Activated naive CD8-positive, alpha-beta T cell (primary cell): ENCODE results near the gene CAST.
"Not testable (repeated sequence)": the region's sequence is repeated elsewhere in the genome, so short reads cannot be mapped to it uniquely, and the experiment has no call there.

Experiments used
- H3K27ac Mint-ChIP-seq: one replicate; pipeline ENCODE4 v1.8.0; 2021; ENCODE audit warnings: mixed read lengths
- H3K27me3 Mint-ChIP-seq: one replicate; pipeline ENCODE4 v1.8.0; 2021; ENCODE audit warnings: mixed read lengths
- H3K36me3 Mint-ChIP-seq: one replicate; pipeline ENCODE4 v1.8.0; 2021; ENCODE audit warnings: mixed read lengths
- H3K4me1 Mint-ChIP-seq: one replicate; pipeline ENCODE4 v1.8.0; 2021; ENCODE audit warnings: low read depth, mixed read lengths
- H3K4me3 Mint-ChIP-seq: one replicate; pipeline ENCODE4 v1.8.0; 2021; ENCODE audit warnings: mild to moderate bottlenecking, mixed read lengths
- H3K9me3 Mint-ChIP-seq: one replicate; pipeline ENCODE4 v1.8.0; 2021; ENCODE audit warnings: low read depth, mixed read lengths

Gene CAST

GRCh38 chr5:96775689-96776088, 113.5 kb downstream of the CAST start:
- Mint-ChIP-seq H3K4me3 (no peak overlapping the region), H3K9me3 (no peaks in the 10 kb centered on the region), H3K27me3 (no peaks in the 10 kb centered on the region), H3K4me1 (peaks cover 22% of the 10 kb centered on the region), H3K27ac (no peak overlapping the region), H3K36me3 (peaks cover 19% of the 10 kb centered on the region)

GRCh38 chr5:96776621-96777020, 114.4 kb downstream of the CAST start:
- Mint-ChIP-seq H3K36me3 (peaks cover 14% of the 10 kb centered on the region), H3K9me3 (no peaks in the 10 kb centered on the region), H3K4me1 (peaks cover 22% of the 10 kb centered on the region), H3K27ac (peak overlapping the region; percentile 34), H3K27me3 (no peaks in the 10 kb centered on the region), H3K4me3 (no peak overlapping the region)

- peaks cover 14% of the 10 kb centered on the region for H3K36me3 Mint-ChIP-seq
- no peak overlapping the region for H3K4me3 Mint-ChIP-seq
- no peaks in the 10 kb centered on the region for H3K9me3 Mint-ChIP-seq
- peak overlapping the region; percentile 74 for H3K27ac Mint-ChIP-seq
- no peaks in the 10 kb centered on the region for H3K27me3 Mint-ChIP-seq
- peaks cover 13% of the 10 kb centered on the region for H3K4me1 Mint-ChIP-seq
Measured at GRCh38 chr5:96778409-96778808, 116.2 kb downstream of the CAST start.

- no peaks in the 10 kb centered on the region for H3K9me3 Mint-ChIP-seq
- peaks cover 14% of the 10 kb centered on the region for H3K36me3 Mint-ChIP-seq
- H3K27me3 Mint-ChIP-seq: no peaks in the 10 kb centered on the region
- H3K4me1 Mint-ChIP-seq: peaks cover 14% of the 10 kb centered on the region
- H3K27ac Mint-ChIP-seq: peak overlapping the region; percentile 67
- no peak overlapping the region for H3K4me3 Mint-ChIP-seq
Measured at GRCh38 chr5:96780626-96781025, 118.5 kb downstream of the CAST start.

- peaks cover 14% of the 10 kb centered on the region for H3K36me3 Mint-ChIP-seq
- H3K4me3 Mint-ChIP-seq: no peak overlapping the region
- peak overlapping the region; percentile 67 for H3K27ac Mint-ChIP-seq
- no peaks in the 10 kb centered on the region for H3K27me3 Mint-ChIP-seq
- no peaks in the 10 kb centered on the region for H3K9me3 Mint-ChIP-seq
- H3K4me1 Mint-ChIP-seq: peaks cover 14% of the 10 kb centered on the region
Measured at GRCh38 chr5:96781031-96781971, 119.1 kb downstream of the CAST start.

- peaks cover 8% of the 10 kb centered on the region for H3K36me3 Mint-ChIP-seq
- peaks cover 10% of the 10 kb centered on the region for H3K4me1 Mint-ChIP-seq
- no peaks in the 10 kb centered on the region for H3K9me3 Mint-ChIP-seq
- H3K4me3 Mint-ChIP-seq: no peak overlapping the region
- H3K27ac Mint-ChIP-seq: peak overlapping the region; percentile 16
- no peaks in the 10 kb centered on the region for H3K27me3 Mint-ChIP-seq
Measured at GRCh38 chr5:96783326-96783725, 121.2 kb downstream of the CAST start.

- Mint-ChIP-seq H3K27ac (peak overlapping the region; percentile 72), H3K27me3 (no peaks in the 10 kb centered on the region), H3K9me3 (no peaks in the 10 kb centered on the region), H3K4me1 (peaks cover 14% of the 10 kb centered on the region), H3K36me3 (peaks cover 3% of the 10 kb centered on the region), H3K4me3 (no peak overlapping the region)
Measured at GRCh38 chr5:96785326-96786109, 123.3 kb downstream of the CAST start.

- Mint-ChIP-seq H3K27me3 (no peaks in the 10 kb centered on the region), H3K9me3 (no peaks in the 10 kb centered on the region), H3K4me3 (no peak overlapping the region), H3K4me1 (peaks cover 9% of the 10 kb centered on the region), H3K36me3 (peaks cover 8% of the 10 kb centered on the region), H3K27ac (peak overlapping the region; percentile 46)
Measured at GRCh38 chr5:96788112-96788749, 126.1 kb downstream of the CAST start.

- peaks cover 23% of the 10 kb centered on the region for H3K4me1 Mint-ChIP-seq
- H3K36me3 Mint-ChIP-seq: peaks cover 12% of the 10 kb centered on the region
- H3K4me3 Mint-ChIP-seq: no peak overlapping the region
- H3K27ac Mint-ChIP-seq: peak overlapping the region; percentile 73
- no peaks in the 10 kb centered on the region for H3K27me3 Mint-ChIP-seq
- H3K9me3 Mint-ChIP-seq: no peaks in the 10 kb centered on the region
Measured at GRCh38 chr5:96789794-96790330, 127.7 kb downstream of the CAST start.

- Mint-ChIP-seq H3K27ac (peak overlapping the region; percentile 73), H3K27me3 (no peaks in the 10 kb centered on the region), H3K36me3 (peaks cover 16% of the 10 kb centered on the region), H3K4me3 (no peak overlapping the region), H3K9me3 (no peaks in the 10 kb centered on the region), H3K4me1 (peaks cover 32% of the 10 kb centered on the region)
Measured at GRCh38 chr5:96790961-96791504, 128.9 kb downstream of the CAST start.

- peaks cover 26% of the 10 kb centered on the region for H3K36me3 Mint-ChIP-seq
- H3K27ac Mint-ChIP-seq: peak overlapping the region; percentile 43
- no peaks in the 10 kb centered on the region for H3K9me3 Mint-ChIP-seq
- peaks cover 54% of the 10 kb centered on the region for H3K4me1 Mint-ChIP-seq
- no peaks in the 10 kb centered on the region for H3K27me3 Mint-ChIP-seq
- H3K4me3 Mint-ChIP-seq: peak overlapping the region; percentile 6
Measured at GRCh38 chr5:96794757-96795156, 132.6 kb downstream of the CAST start.

- H3K27me3 Mint-ChIP-seq: no peaks in the 10 kb centered on the region
- H3K36me3 Mint-ChIP-seq: peaks cover 27% of the 10 kb centered on the region
- H3K27ac Mint-ChIP-seq: peak overlapping the region; percentile 43
- H3K4me3 Mint-ChIP-seq: no peak overlapping the region
- peaks cover 61% of the 10 kb centered on the region for H3K4me1 Mint-ChIP-seq
- no peaks in the 10 kb centered on the region for H3K9me3 Mint-ChIP-seq
Measured at GRCh38 chr5:96795626-96796025, 133.4 kb downstream of the CAST start.

- peak overlapping the region; percentile 2 for H3K27ac Mint-ChIP-seq
- peaks cover 25% of the 10 kb centered on the region for H3K36me3 Mint-ChIP-seq
Measured at GRCh38 chr5:96796434-96796833, 134.3 kb downstream of the CAST start.

GRCh38 chr5:96801718-96802117, 139.5 kb downstream of the CAST start:
- not testable (repeated sequence) for H3K9me3 Mint-ChIP-seq, H3K4me3 Mint-ChIP-seq, H3K27me3 Mint-ChIP-seq, H3K27ac Mint-ChIP-seq
- H3K36me3 Mint-ChIP-seq: peaks cover 20% of the 10 kb centered on the region
- peaks cover 77% of the 10 kb centered on the region for H3K4me1 Mint-ChIP-seq

More at GRCh38 chr5:96796434-96796833, 134.3 kb downstream of the CAST start:
- H3K4me3 Mint-ChIP-seq: peak overlapping the region; percentile 1
- no peaks in the 10 kb centered on the region for H3K9me3 Mint-ChIP-seq
- peaks cover 66% of the 10 kb centered on the region for H3K4me1 Mint-ChIP-seq
- no peaks in the 10 kb centered on the region for H3K27me3 Mint-ChIP-seq
